Neural cell (in vitro differentiated cells): Measurements from ENCODE around the gene SLC23A3. TPM values are rescaled to one million over a fixed set of nuclear protein-coding genes. Genes with fewer than 3 reads are reported as not detected.

Experiments used
- H2AFZ ChIP-seq: fragments of 200-600, 300-800 bp; sonication (generic), shearing (Covaris generic); 2 replicates; pipeline ENCODE4 v1.6.0; 2014; ENCODE audit warnings: low read depth, mild to moderate bottlenecking, antibody characterized with exemption, low read length, moderate library complexity
- H3F3A ChIP-seq: fragments of 200-600 bp; shearing (Covaris generic); 2 replicates; pipeline ENCODE4 v1.6.1; 2016; ENCODE audit warnings: mild to moderate bottlenecking, moderate library complexity, mixed read lengths, antibody characterized with exemption, low read length; ENCODE audit not compliant: insufficient read depth, poor library complexity, severe bottlenecking
- H3K27ac ChIP-seq: fragments of 200-600, 300-800 bp; sonication (generic), shearing (Covaris generic); 2 replicates; pipeline ENCODE4 v1.5.1; 2014; ENCODE audit warnings: mild to moderate bottlenecking, low read length, moderate library complexity
- H3K27me3 ChIP-seq: fragments of 300-800, 200-600 bp; sonication (generic), shearing (Covaris generic); 2 replicates; pipeline ENCODE4 v1.6.0; 2014; ENCODE audit warnings: mild to moderate bottlenecking, low read depth, low read length, moderate library complexity; ENCODE audit not compliant: insufficient read depth
- H3K36me3 ChIP-seq: fragments of 300-800, 200-600 bp; sonication (generic), shearing (Covaris generic); 2 replicates; pipeline ENCODE4 v1.5.1; 2014; ENCODE audit warnings: mild to moderate bottlenecking, antibody characterized with exemption, low read length, moderate library complexity; ENCODE audit not compliant: insufficient read depth
- H3K4me2 ChIP-seq: fragments of 300-800, 200-600 bp; sonication (generic), shearing (Covaris generic); 2 replicates; pipeline ENCODE4 v1.6.0; 2014; ENCODE audit warnings: mild to moderate bottlenecking, low read length
- H3K4me3 ChIP-seq: fragments of 300-800, 200-600 bp; sonication (generic), shearing (Covaris generic); 2 replicates; pipeline ENCODE4 v1.5.1; 2014; ENCODE audit warnings: mild to moderate bottlenecking, low read length, moderate library complexity
- H3K79me2 ChIP-seq: fragments of 200-600 bp; shearing (Covaris generic); replicated peaks from 2 replicates; pipeline ENCODE4 v1.6.0; 2014; ENCODE audit warnings: mild to moderate bottlenecking, low read length, moderate library complexity; ENCODE audit not compliant: insufficient read depth
- H3K9ac ChIP-seq: fragments of 300-800, 200-600 bp; sonication (generic), shearing (Covaris generic); 2 replicates; pipeline ENCODE4 v1.6.1; 2016; ENCODE audit warnings: mild to moderate bottlenecking, low read length, mixed read lengths
- H3K9me2 ChIP-seq: fragments of 200-600 bp; shearing (Covaris generic); 2 replicates; pipeline ENCODE4 v1.6.1; 2016; ENCODE audit warnings: mild to moderate bottlenecking, low read length, mixed read lengths; ENCODE audit not compliant: insufficient read depth
- H3K9me3 ChIP-seq: fragments of 200-600, 300-800 bp; sonication (generic), shearing (Covaris generic); 2 replicates; pipeline ENCODE4 v1.6.1; 2016; ENCODE audit warnings: mild to moderate bottlenecking, mixed run types, low read length, moderate library complexity, mixed read lengths
- H4K20me1 ChIP-seq: fragments of 200-600 bp; shearing (Covaris generic); 2 replicates; pipeline ENCODE4 v1.6.1; 2016; ENCODE audit warnings: mild to moderate bottlenecking, mixed run types; ENCODE audit not compliant: insufficient read depth
- CTCF ChIP-seq: fragments of 450-650 bp; IDR thresholded peaks from 2 replicates; pipeline ENCODE4 v1.5.1; 2014; ENCODE audit warnings: antibody characterized with exemption, mild to moderate bottlenecking, moderate library complexity; ENCODE audit not compliant: poor library complexity, severe bottlenecking
- EP300 ChIP-seq: fragments of 450-650 bp; conservative IDR thresholded peaks from 2 replicates; pipeline ENCODE4 v1.6.1; 2014; ENCODE audit warnings: antibody characterized with exemption, mild to moderate bottlenecking, moderate library complexity; ENCODE audit not compliant: poor library complexity, severe bottlenecking
- EZH2 ChIP-seq: fragments of 200-600, 300-800 bp; shearing (Covaris generic), sonication (generic); IDR thresholded peaks from 2 replicates; pipeline ENCODE4 v1.6.1; 2014; ENCODE audit warnings: antibody characterized with exemption, low read length, borderline replicate concordance, mild to moderate bottlenecking; ENCODE audit not compliant: insufficient read depth, poor library complexity, severe bottlenecking
- MXI1 ChIP-seq: fragments of 450-650 bp; conservative IDR thresholded peaks from 2 replicates; pipeline ENCODE4 v1.6.1; 2014; ENCODE audit warnings: antibody characterized with exemption, mild to moderate bottlenecking; ENCODE audit not compliant: poor library complexity, severe bottlenecking
- POLR2AphosphoS5 ChIP-seq: IDR thresholded peaks from 2 replicates; pipeline ENCODE4 v1.6.1; 2012
- RAD21 ChIP-seq: fragments of 450-650 bp; conservative IDR thresholded peaks from 2 replicates; pipeline ENCODE4 v1.6.1; 2014; ENCODE audit warnings: antibody characterized with exemption, mild to moderate bottlenecking, moderate library complexity
- TAF1 ChIP-seq: IDR thresholded peaks from 2 replicates; pipeline ENCODE4 v1.6.1; 2012; ENCODE audit warnings: low read depth
- polyA plus RNA-seq: library from polyadenylated mRNA; depleted of rRNA; stranded (reverse); fragments of >200 nt; gene quantifications from 2 replicates; pipeline ENCODE4 v1.2.3, GENCODE V29; 2014
- TF ChIP-seq, protein P1 (sequence below): IDR thresholded peaks from 2 replicates; pipeline ENCODE4 v1.6.1; 2012; ENCODE audit warnings: borderline replicate concordance

The SLC23A3 gene
- polyA plus RNA-seq, 1 donor from 2014 or later: 0.28 TPM

DNA sequence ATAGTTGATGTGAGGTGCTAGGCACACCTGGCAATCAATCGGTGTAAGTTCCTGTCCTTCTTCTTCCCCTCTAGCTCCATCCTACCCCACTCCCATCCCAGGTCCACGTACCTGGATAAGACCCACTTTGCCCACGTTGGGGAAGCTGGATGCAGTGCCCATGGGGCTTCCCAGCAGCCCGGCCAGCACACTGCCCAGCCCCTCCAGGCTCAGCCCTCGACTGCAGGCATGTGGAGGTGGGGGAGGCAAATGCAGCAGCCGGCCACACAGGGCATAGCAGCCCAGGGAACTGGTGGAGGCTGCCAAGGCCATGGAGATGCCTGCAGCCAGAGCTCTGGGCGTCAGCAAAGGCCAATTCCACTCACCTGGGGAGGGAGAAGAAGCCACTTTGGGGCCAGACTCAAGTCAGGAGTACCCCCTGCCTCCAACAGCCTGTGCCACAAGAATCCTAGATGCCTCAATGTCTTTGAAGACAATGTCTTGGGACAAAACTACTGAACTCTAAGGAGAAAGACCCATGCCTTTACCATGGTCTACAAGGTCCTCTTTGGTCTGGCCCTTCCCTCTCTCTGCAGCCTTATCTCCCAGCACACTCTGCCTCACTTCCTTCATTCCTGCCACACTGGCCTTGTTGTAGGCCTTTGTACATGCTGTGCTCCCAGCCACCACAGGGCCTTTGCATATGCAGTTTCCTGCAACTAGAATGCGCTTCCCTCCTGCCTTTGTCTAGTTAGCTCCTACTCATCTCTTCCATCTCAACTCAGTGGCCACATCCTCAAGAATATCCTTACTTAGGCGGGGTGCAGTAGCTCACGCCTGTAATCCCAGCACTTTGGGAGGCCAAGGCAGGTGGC is 4.5 kb downstream of the SLC23A3 start:
- H4K20me1 ChIP-seq: no peaks in the 10 kb centered on the region
- no peak overlapping the region for H3K9ac ChIP-seq
- no peaks in the 10 kb centered on the region for H3K36me3 ChIP-seq
- H3K4me2 ChIP-seq: no peak overlapping the region
- TF ChIP-seq POLR2AphosphoS5: no peak
- no peak for TF ChIP-seq RAD21
- no peak for TF ChIP-seq TAF1
- TF ChIP-seq EZH2: no peak
- no peak for TF ChIP-seq EP300
- TF ChIP-seq, protein P1, sequence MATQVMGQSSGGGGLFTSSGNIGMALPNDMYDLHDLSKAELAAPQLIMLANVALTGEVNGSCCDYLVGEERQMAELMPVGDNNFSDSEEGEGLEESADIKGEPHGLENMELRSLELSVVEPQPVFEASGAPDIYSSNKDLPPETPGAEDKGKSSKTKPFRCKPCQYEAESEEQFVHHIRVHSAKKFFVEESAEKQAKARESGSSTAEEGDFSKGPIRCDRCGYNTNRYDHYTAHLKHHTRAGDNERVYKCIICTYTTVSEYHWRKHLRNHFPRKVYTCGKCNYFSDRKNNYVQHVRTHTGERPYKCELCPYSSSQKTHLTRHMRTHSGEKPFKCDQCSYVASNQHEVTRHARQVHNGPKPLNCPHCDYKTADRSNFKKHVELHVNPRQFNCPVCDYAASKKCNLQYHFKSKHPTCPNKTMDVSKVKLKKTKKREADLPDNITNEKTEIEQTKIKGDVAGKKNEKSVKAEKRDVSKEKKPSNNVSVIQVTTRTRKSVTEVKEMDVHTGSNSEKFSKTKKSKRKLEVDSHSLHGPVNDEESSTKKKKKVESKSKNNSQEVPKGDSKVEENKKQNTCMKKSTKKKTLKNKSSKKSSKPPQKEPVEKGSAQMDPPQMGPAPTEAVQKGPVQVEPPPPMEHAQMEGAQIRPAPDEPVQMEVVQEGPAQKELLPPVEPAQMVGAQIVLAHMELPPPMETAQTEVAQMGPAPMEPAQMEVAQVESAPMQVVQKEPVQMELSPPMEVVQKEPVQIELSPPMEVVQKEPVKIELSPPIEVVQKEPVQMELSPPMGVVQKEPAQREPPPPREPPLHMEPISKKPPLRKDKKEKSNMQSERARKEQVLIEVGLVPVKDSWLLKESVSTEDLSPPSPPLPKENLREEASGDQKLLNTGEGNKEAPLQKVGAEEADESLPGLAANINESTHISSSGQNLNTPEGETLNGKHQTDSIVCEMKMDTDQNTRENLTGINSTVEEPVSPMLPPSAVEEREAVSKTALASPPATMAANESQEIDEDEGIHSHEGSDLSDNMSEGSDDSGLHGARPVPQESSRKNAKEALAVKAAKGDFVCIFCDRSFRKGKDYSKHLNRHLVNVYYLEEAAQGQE: no peak
- no peak overlapping the region for H3K4me3 ChIP-seq
- no peaks in the 10 kb centered on the region for H3F3A ChIP-seq
- no peaks in the 10 kb centered on the region for H3K9me2 ChIP-seq
- no peaks in the 10 kb centered on the region for H3K79me2 ChIP-seq
- H2AFZ ChIP-seq: no peak overlapping the region
- H3K9me3 ChIP-seq: no peaks in the 10 kb centered on the region
- H3K27me3 ChIP-seq: no peaks in the 10 kb centered on the region
- H3K27ac ChIP-seq: no peak overlapping the region

DNA sequence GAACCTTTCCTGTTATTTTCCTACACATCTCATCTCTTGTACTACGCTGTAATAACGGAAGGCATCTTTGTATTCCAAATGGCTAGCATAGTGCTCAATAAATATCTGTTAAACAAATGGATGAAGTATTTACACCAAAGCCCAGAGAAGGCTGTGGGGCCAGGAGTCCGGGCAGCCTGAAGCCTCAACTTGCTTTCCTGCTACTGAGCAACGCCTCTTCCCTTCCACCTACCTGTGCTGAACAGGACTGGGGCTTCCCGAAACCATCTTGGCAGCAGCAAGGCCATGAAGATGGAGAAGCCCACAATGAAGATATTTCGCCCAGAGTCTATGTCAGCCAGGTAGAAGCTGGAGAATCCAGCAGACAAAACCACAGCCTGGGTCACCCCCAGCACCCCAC is 6.7 kb downstream of the SLC23A3 start:
- Histone ChIP-seq H3K27ac (no peak overlapping the region), H3K4me3 (no peak overlapping the region), H3K9me3 (no peaks in the 10 kb centered on the region), H3K4me2 (no peak overlapping the region), H2AFZ (no peak overlapping the region), H3K36me3 (no peaks in the 10 kb centered on the region), H3K27me3 (no peaks in the 10 kb centered on the region), H4K20me1 (no peaks in the 10 kb centered on the region), H3K9me2 (no peaks in the 10 kb centered on the region), H3F3A (no peaks in the 10 kb centered on the region), H3K9ac (no peak overlapping the region), H3K79me2 (no peaks in the 10 kb centered on the region)
- TF ChIP-seq RAD21 (no peak), EZH2 (no peak), CTCF (no peak), EP300 (no peak), POLR2AphosphoS5 (no peak), MXI1 (no peak), TAF1 (no peak)
- TF ChIP-seq, protein P1: no peak
